ENCODE measurements around the gene SLC34A3. TPM values are rescaled to one million over a fixed set of nuclear protein-coding genes. Genes with fewer than 3 reads are reported as not detected.
A peak's percentile ranks its signal among the peaks of the same experiment; 100 is the strongest.

SLC34A3 gene
- total RNA-seq, 2 experiments from 2014 or later = not detected

GRCh38 chr9:137198902-137199283, 31.8 kb upstream of the SLC34A3 start:
- ChIA-PET POLR2A (no interaction called here), CTCF (ENCODE audit: unreplicated experiment) (no interaction called here)
- no TSS peak for BruUV-seq (replicated peaks)
- H3K9me3 ChIP-seq (ENCODE audit: low read length) = no peaks in the 10 kb centered on the region
- no peaks in the 10 kb centered on the region for H3K36me3 ChIP-seq (ENCODE audit: insufficient read depth, low read length)
- no peak overlapping the region for H2AFZ ChIP-seq (ENCODE audit: low read length)
- H3K79me2 ChIP-seq (ENCODE audit: insufficient read depth, low read depth, low read length) = peaks cover 27% of the 10 kb centered on the region
- DNase-seq (ENCODE audit: low spot score) = no peak
- no peak overlapping the region for H3K27ac ChIP-seq (ENCODE audit: low read depth, low read length, poor library complexity, severe bottlenecking)
- H3K9me2 ChIP-seq (ENCODE audit: insufficient read depth, low read length) = no peaks in the 10 kb centered on the region
- no peak overlapping the region for H3K4me3 ChIP-seq (ENCODE audit: low read depth, low read length, poor library complexity, severe bottlenecking)
- H4K20me1 ChIP-seq (ENCODE audit: insufficient read depth, low read length) = peaks cover under 1% of the 10 kb centered on the region; the same call in 1 of the 2 replicates
- peaks cover 25% of the 10 kb centered on the region for H3K4me1 ChIP-seq (ENCODE audit: insufficient read depth, low read length, poor library complexity, severe bottlenecking)
- H3K4me2 ChIP-seq (ENCODE audit: low read length) = no peak overlapping the region
- intact Hi-C loops (cut with micrococcal nuclease; ENCODE audit: unreplicated experiment) = no loop called here
- TF ChIP-seq, protein P1, sequence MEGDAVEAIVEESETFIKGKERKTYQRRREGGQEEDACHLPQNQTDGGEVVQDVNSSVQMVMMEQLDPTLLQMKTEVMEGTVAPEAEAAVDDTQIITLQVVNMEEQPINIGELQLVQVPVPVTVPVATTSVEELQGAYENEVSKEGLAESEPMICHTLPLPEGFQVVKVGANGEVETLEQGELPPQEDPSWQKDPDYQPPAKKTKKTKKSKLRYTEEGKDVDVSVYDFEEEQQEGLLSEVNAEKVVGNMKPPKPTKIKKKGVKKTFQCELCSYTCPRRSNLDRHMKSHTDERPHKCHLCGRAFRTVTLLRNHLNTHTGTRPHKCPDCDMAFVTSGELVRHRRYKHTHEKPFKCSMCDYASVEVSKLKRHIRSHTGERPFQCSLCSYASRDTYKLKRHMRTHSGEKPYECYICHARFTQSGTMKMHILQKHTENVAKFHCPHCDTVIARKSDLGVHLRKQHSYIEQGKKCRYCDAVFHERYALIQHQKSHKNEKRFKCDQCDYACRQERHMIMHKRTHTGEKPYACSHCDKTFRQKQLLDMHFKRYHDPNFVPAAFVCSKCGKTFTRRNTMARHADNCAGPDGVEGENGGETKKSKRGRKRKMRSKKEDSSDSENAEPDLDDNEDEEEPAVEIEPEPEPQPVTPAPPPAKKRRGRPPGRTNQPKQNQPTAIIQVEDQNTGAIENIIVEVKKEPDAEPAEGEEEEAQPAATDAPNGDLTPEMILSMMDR (conservative IDR thresholded peaks at IDR 0.05; ENCODE audit: low read length) = no peak
- no peak for TF ChIP-seq EZH2phosphoT487 (IDR thresholded peaks at IDR 0.05; ENCODE audit: borderline replicate concordance, low read depth, low read length)

DNA sequence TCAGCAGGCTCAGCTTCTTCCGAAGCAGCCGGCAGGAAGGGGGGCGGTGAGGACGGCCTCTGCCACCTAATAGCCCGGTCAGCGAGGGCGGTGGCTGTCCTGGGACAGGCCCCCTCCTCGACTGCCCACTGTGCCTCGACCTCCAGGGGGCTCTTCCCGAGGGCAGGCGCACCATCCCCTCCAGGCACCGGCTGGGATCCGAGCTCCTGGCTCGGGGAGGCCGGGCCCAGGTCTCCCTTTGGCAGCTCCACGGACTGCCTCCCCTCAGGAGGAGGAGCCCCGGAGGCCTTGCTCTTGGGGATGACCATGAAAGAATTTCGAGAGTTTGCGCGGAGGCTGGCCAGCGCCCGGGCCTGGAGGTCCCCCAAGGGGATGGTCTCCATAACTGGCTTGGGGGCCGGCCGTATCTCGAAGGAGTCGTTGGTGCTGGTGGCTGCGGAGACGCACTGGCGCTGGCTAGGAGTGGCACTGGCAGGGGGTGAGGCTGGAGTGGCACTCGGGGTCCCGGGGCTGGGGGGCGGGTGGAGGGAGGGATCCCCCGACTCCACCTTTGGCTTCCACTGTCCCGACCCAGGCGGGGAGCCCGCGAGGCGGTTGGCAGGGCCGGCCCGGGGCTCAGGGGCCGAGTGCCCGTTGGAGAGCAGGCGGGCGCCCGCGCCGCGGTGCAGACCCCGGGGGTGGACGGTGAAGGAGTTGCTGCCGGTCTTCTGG, 31.1 kb upstream of the SLC34A3 start:
- TF ChIP-seq, protein P1 (conservative IDR thresholded peaks at IDR 0.05; ENCODE audit: low read length) = no peak
- no peak for TF ChIP-seq EZH2phosphoT487 (IDR thresholded peaks at IDR 0.05; ENCODE audit: borderline replicate concordance, low read depth, low read length)
- H4K20me1 ChIP-seq (ENCODE audit: insufficient read depth, low read length) = peaks cover 7% of the 10 kb centered on the region; the same call in 1 of the 2 replicates
- intact Hi-C loops (cut with micrococcal nuclease; ENCODE audit: unreplicated experiment) = loop anchor here (1.0 to 2.0 kb wide), 5 partner anchors 23 to 73 kb away; partner anchors contain the start of genes RNF208 and RNF224
- H3K9me3 ChIP-seq (ENCODE audit: low read length) = no peaks in the 10 kb centered on the region
- no peak for DNase-seq (ENCODE audit: low spot score)
- CTCF ChIA-PET (ENCODE audit: unreplicated experiment) = no interaction called here
- no peaks in the 10 kb centered on the region for H3K9me2 ChIP-seq (ENCODE audit: insufficient read depth, low read length)
- no peak overlapping the region for H3K27ac ChIP-seq (ENCODE audit: low read depth, low read length, poor library complexity, severe bottlenecking)
- peak overlapping the region; percentile 38; the same call in 1 of the 2 replicates for H3K4me2 ChIP-seq (ENCODE audit: low read length)
- H2AFZ ChIP-seq (ENCODE audit: low read length) = no peak overlapping the region
- H3K36me3 ChIP-seq (ENCODE audit: insufficient read depth, low read length) = peaks cover 4% of the 10 kb centered on the region; the same call in 1 of the 2 replicates
- H3K4me1 ChIP-seq (ENCODE audit: insufficient read depth, low read length, poor library complexity, severe bottlenecking) = peaks cover 31% of the 10 kb centered on the region
- BruUV-seq (replicated peaks) = no TSS peak
- H3K4me3 ChIP-seq (ENCODE audit: low read depth, low read length, poor library complexity, severe bottlenecking) = peak overlapping the region; percentile 31
- POLR2A ChIA-PET = no interaction called here
- H3K79me2 ChIP-seq (ENCODE audit: insufficient read depth, low read depth, low read length) = peaks cover 34% of the 10 kb centered on the region
